ENCODE results near the gene TMEM59L. TPM values are rescaled to one million over a fixed set of nuclear protein-coding genes. Genes with fewer than 3 reads are reported as not detected.

TMEM59L gene
- polyA plus RNA-seq, 1 donor = 12.5 TPM

DNA sequence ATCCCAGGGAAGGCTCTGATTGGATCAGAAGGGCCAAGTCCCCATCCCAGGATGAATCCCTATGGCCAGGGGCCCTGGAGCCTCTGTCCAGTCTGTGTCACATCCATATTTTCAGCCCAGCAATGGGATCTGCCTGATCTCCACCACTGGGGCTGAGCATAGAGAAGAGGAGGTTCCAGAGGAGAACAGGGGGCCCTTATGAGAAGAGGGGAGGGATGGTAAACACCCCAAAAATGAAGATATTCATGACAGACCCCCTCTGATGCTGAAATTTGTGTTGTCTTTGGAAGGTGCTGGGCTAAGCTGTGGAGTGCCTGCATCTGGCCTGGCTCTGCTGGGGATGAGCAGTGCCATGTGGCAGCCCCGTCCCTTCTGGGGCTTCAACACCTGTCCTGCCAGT is 38.6 kb downstream of the TMEM59L start:
- H3K36me3 ChIP-seq (ENCODE audit: control insufficient read depth, insufficient read depth, low read length) = no peaks in the 10 kb centered on the region
- peaks cover 8% of the 10 kb centered on the region for H3K4me1 ChIP-seq (ENCODE audit: control insufficient read depth, insufficient read depth, low read length)
- H3K9me3 ChIP-seq (ENCODE audit: control insufficient read depth, low read depth, low read length) = no peaks in the 10 kb centered on the region
- H3K27ac ChIP-seq (ENCODE audit: low read length) = no peak overlapping the region
- H3K4me3 ChIP-seq (ENCODE audit: low read length) = no peak overlapping the region
- WGBS (ENCODE audit: insufficient coverage, low lambda C conversion rate) = no CpG with 5 or more reads among the region's 1 CpG
- no peaks in the 10 kb centered on the region for H3K27me3 ChIP-seq (ENCODE audit: control insufficient read depth, insufficient read depth, low read length)
- no peak for DNase-seq

DNA sequence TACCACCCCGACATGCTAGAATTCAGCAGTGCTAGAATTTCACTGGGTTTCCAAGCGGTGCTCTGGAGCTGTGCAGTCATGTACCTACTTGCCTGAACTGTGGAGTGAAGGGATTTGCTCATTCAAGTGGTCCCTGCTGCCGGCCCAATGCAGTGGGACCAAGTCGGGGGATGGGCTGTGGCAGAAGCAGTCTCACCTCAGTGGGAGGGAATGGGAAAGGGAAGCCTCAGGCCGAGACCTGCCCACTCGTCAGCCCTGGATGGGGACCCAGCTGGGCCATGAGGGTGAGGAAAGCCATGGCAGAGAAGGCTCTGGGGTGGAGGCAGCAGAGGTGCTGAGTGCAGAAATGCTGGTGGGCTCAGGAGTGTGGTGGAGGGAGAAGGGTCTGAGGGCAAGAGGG is 39.1 kb downstream of the TMEM59L start:
- H3K27ac ChIP-seq (ENCODE audit: low read length) = no peak overlapping the region
- H3K4me1 ChIP-seq (ENCODE audit: control insufficient read depth, insufficient read depth, low read length) = peaks cover 8% of the 10 kb centered on the region
- no peaks in the 10 kb centered on the region for H3K36me3 ChIP-seq (ENCODE audit: control insufficient read depth, insufficient read depth, low read length)
- no peak for DNase-seq
- no peak overlapping the region for H3K4me3 ChIP-seq (ENCODE audit: low read length)
- WGBS (ENCODE audit: insufficient coverage, low lambda C conversion rate) = no CpG with 5 or more reads among the region's 6 CpGs
- H3K9me3 ChIP-seq (ENCODE audit: control insufficient read depth, low read depth, low read length) = no peaks in the 10 kb centered on the region
- no peaks in the 10 kb centered on the region for H3K27me3 ChIP-seq (ENCODE audit: control insufficient read depth, insufficient read depth, low read length)

DNA sequence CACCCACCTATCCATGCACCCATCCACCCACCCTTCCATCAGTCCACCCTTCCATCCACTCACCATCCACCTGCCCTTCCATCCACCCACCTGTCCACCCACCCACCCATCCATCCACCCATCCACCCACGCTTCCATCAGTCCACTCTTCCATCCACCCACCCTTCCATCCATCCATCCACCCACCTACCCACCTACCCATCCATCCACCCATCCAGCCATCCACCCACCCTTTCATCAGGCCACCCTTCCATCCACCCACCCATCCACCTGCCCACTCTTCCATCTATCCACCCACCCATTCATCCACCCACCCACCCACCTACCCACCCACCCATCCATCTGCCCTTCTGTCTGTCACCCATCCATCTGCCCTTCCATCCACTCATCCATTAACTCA is 41.2 kb downstream of the TMEM59L start:
- Histone ChIP-seq H3K4me3 (ENCODE audit: low read length) (no peak overlapping the region), H3K36me3 (ENCODE audit: control insufficient read depth, insufficient read depth, low read length) (no peaks in the 10 kb centered on the region), H3K9me3 (ENCODE audit: control insufficient read depth, low read depth, low read length) (no peaks in the 10 kb centered on the region), H3K4me1 (ENCODE audit: control insufficient read depth, insufficient read depth, low read length) (peaks cover 10% of the 10 kb centered on the region), H3K27me3 (ENCODE audit: control insufficient read depth, insufficient read depth, low read length) (no peaks in the 10 kb centered on the region), H3K27ac (ENCODE audit: low read length) (no peak overlapping the region)
- DNase-seq = no peak
- WGBS (ENCODE audit: insufficient coverage, low lambda C conversion rate) = no CpG with 5 or more reads among the region's 1 CpG

DNA sequence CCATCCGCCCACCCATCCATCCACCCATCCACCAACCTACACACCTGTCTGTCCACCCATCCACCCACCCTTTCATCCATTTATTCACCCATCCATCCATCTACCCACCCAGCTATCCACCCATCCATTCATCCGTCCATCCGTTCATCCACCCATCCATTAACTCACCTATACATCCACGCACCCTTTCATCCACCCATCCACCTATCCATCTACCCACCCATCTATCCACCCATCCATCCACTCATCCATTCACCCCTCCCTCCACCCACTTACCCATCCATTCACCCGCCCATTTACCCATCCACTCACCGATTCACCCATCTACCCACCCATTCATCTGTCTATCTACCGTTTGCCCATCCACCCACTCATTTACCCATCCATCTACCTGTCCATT is 41.8 kb downstream of the TMEM59L start:
- Histone ChIP-seq H3K4me1 (ENCODE audit: control insufficient read depth, insufficient read depth, low read length) (peaks cover 5% of the 10 kb centered on the region), H3K27ac (ENCODE audit: low read length) (no peak overlapping the region), H3K9me3 (ENCODE audit: control insufficient read depth, low read depth, low read length) (no peaks in the 10 kb centered on the region), H3K27me3 (ENCODE audit: control insufficient read depth, insufficient read depth, low read length) (no peaks in the 10 kb centered on the region), H3K4me3 (ENCODE audit: low read length) (no peak overlapping the region), H3K36me3 (ENCODE audit: control insufficient read depth, insufficient read depth, low read length) (no peaks in the 10 kb centered on the region)
- DNase-seq = no peak
- 100% methylated on average over 6 of the region's 7 CpGs for whole genome bisulfite sequencing (ENCODE audit: insufficient coverage, low lambda C conversion rate)

DNA sequence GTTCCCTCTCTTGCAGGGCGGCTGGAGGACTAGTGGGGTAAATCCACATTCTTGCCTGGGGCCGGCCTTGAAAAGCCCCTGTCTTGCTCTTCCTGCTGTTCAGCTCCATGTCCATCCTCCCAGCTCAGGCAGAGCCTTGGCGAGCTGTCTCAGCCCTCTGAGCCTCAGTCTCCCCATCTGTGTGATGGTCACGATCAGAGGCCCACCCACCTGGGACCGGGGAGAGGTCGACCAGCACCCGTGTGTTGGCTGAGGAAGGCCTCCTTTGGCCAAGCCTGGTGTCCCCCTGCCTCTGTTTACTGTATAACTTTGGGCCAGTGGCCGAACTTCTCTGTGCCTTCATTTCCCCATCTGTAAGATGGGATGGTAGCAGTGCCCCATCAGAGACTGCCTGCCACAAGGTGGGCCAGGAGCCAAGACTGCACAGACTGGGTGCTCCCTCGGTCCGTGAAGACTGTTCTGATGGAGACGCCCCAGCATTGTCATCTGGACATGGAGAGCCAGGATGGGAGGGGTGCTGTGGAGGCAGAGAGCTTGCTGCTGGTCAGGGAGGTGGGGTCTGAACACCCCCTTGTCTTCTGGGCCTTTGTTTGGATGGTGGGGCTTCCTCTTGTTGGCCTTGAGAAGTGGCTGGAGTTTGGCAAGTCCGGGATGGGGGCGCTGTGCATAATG is 42.6 kb downstream of the TMEM59L start:
- DNase-seq = no peak
- peaks cover 5% of the 10 kb centered on the region for H3K4me1 ChIP-seq (ENCODE audit: control insufficient read depth, insufficient read depth, low read length)
- no peak overlapping the region for H3K4me3 ChIP-seq (ENCODE audit: low read length)
- H3K27ac ChIP-seq (ENCODE audit: low read length) = no peak overlapping the region
- no CpG with 5 or more reads among the region's 13 CpGs for WGBS (ENCODE audit: insufficient coverage, low lambda C conversion rate)
- H3K27me3 ChIP-seq (ENCODE audit: control insufficient read depth, insufficient read depth, low read length) = no peaks in the 10 kb centered on the region
- H3K9me3 ChIP-seq (ENCODE audit: control insufficient read depth, low read depth, low read length) = no peaks in the 10 kb centered on the region
- H3K36me3 ChIP-seq (ENCODE audit: control insufficient read depth, insufficient read depth, low read length) = no peaks in the 10 kb centered on the region

DNA sequence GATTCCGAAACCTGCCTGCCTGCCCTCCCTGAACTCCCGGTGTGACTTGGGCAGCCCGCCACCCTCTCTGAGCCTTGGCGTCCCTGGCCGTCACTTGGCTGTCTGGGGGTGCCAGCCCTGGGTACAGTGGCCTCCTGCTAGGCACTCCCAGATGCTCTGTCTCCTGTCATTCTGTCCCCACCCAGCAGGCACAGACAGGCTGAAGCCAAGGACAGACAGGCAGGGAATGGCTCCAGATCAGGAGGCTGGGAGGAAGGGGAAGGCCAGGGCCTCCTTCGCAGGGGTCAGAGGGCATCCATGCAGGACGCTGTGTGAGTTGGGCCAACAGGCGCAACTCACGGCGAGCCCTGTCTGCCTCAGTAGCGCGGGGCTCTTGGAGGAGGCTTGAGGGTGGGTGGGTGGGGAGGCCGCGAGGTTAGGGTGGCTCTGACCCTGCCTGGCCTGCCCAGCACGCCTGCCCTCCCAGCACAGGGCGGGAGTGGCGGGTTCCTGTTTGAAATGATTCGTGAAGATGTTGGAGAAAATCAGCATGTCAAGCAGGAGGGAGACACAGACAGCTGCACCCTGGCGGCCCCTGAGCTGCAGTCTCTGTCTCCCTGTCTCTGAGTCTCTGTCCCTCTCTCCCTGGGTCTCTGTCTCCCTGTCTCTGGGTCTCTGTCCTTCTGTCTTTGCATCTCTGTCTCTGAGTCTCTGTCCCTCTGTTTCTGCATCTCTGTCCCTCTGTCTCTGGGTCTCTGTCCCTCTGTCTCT is 43.8 kb downstream of the TMEM59L start:
- no peak for DNase-seq
- no CpG with 5 or more reads among the region's 19 CpGs for WGBS (ENCODE audit: insufficient coverage, low lambda C conversion rate)
- H3K9me3 ChIP-seq (ENCODE audit: control insufficient read depth, low read depth, low read length) = no peaks in the 10 kb centered on the region
- peaks cover 5% of the 10 kb centered on the region for H3K4me1 ChIP-seq (ENCODE audit: control insufficient read depth, insufficient read depth, low read length)
- H3K36me3 ChIP-seq (ENCODE audit: control insufficient read depth, insufficient read depth, low read length) = no peaks in the 10 kb centered on the region
- no peak overlapping the region for H3K27ac ChIP-seq (ENCODE audit: low read length)
- no peaks in the 10 kb centered on the region for H3K27me3 ChIP-seq (ENCODE audit: control insufficient read depth, insufficient read depth, low read length)
- H3K4me3 ChIP-seq (ENCODE audit: low read length) = no peak overlapping the region

DNA sequence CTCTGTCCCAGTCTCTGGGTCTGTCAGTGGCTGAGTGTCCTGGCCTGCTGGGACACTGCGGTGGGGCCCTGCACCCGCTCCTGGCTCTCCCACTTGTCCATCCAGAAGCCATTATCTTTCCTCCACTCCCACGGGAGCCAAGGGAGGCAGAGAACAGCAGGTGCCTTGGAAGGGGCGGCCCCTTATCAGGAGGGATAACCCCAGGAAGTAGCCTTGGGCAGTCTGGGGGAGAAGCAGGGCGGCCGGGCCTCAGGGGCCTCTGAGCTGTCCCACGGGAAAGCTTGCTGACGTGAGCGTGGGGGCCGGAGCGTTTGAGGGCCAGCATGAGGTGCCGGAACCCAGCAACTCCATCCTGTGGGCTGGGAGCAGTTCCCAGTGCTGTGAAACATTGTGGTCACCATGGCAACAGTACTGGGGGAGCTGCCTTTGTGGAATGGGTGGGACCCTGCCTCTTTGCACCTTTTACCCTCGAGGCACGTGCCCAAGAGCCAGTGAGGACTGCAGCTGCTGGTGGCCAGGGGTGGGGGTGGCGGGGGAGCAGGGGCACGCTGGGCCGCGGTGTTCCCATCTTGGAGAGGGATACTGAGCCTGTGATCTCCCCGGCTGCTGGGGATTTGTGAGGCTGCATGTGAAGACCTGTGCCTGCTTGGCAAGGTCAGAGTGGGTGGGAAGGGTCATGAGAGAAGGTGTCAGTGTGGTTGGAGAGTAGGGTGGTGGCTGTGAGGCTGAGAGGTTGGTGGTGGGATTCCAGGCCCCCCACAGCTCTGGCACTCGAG is 45.1 kb downstream of the TMEM59L start:
- Histone ChIP-seq H3K27ac (ENCODE audit: low read length) (no peak overlapping the region), H3K4me1 (ENCODE audit: control insufficient read depth, insufficient read depth, low read length) (peaks cover 5% of the 10 kb centered on the region), H3K27me3 (ENCODE audit: control insufficient read depth, insufficient read depth, low read length) (no peaks in the 10 kb centered on the region), H3K4me3 (ENCODE audit: low read length) (no peak overlapping the region), H3K9me3 (ENCODE audit: control insufficient read depth, low read depth, low read length) (no peaks in the 10 kb centered on the region), H3K36me3 (ENCODE audit: control insufficient read depth, insufficient read depth, low read length) (no peaks in the 10 kb centered on the region)
- DNase-seq = peak in 1 of 2 donors; percentile 28
- no CpG with 5 or more reads among the region's 20 CpGs for WGBS (ENCODE audit: insufficient coverage, low lambda C conversion rate)

DNA sequence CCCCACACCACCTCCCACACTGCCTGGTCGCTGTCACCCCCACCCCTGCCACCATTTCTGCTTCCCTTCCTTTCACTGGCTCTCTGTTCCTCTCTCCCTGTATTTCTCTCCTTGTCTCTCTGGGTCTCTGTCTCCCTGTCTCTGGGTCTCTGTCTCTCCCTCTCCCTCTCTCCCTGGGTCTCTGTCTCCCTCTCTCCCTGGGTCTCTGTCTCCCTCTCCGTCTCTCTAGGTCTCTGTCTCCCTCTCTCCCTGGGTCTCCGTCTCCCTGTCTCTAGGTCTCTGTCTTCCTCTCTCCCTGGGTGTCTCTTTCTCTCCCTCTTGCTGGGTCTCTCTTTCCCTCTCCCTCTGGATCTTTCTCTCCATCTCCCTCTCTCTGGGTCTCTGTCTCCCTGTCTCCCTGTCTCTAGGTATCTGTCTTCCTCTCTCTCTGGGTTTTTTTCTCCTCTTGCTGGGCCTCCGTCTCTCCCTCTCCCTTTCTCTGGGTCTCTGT is 45.7 kb downstream of the TMEM59L start:
- Histone ChIP-seq H3K9me3 (ENCODE audit: control insufficient read depth, low read depth, low read length) (no peaks in the 10 kb centered on the region), H3K36me3 (ENCODE audit: control insufficient read depth, insufficient read depth, low read length) (no peaks in the 10 kb centered on the region), H3K4me1 (ENCODE audit: control insufficient read depth, insufficient read depth, low read length) (peaks cover 9% of the 10 kb centered on the region), H3K27me3 (ENCODE audit: control insufficient read depth, insufficient read depth, low read length) (no peaks in the 10 kb centered on the region), H3K4me3 (ENCODE audit: low read length) (no peak overlapping the region), H3K27ac (ENCODE audit: low read length) (no peak overlapping the region)
- DNase-seq = no peak
- WGBS (ENCODE audit: insufficient coverage, low lambda C conversion rate) = 100% methylated on average over 3 of the region's 4 CpGs

DNA sequence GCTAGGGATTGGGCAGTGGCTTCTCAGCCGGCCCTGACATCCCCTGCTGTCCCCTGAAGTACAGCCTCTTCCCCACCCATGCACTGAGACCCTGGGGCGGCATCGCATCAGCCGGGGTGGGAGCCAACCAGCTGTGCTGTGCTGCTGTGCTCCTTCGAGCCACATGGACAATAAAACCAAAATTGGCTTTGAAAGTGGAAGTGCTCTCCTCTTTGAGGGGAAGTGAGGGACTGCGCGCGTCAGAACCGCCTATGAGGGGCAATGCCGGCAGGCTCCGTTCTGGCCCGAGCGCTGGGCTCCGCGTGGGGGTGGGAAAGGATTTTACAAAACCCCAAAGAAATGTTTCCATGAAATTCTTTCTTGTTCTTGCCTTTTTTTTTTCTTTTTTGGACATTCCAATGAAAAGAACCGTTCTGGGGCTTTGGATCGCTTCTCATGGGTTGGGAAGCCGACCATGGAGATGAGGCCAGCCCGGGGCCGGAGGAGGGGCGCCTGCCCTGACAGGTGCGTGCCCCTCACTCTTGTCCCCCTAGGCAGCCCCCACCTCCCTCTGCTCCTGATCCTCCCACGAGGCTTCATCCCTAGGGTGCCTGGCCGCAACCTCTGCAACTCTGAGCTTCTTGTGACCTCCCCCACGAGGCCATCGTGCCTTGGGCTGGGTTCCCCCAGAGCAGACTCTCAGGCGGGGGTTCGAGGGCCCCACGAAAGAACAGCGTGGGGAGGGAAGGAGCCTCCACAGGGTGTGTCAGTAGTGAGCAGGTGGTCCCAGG is 46.8 kb downstream of the TMEM59L start:
- Histone ChIP-seq H3K9me3 (ENCODE audit: control insufficient read depth, low read depth, low read length) (no peaks in the 10 kb centered on the region), H3K27ac (ENCODE audit: low read length) (no peak overlapping the region), H3K36me3 (ENCODE audit: control insufficient read depth, insufficient read depth, low read length) (no peaks in the 10 kb centered on the region), H3K27me3 (ENCODE audit: control insufficient read depth, insufficient read depth, low read length) (no peaks in the 10 kb centered on the region), H3K4me1 (ENCODE audit: control insufficient read depth, insufficient read depth, low read length) (peaks cover 9% of the 10 kb centered on the region), H3K4me3 (ENCODE audit: low read length) (no peak overlapping the region)
- no peak for DNase-seq
- WGBS (ENCODE audit: insufficient coverage, low lambda C conversion rate) = no CpG with 5 or more reads among the region's 30 CpGs
